Fibroblast of skin of right quadriceps (primary cell): ENCODE measurements around the gene PLCB3.
"Not testable (repeated sequence)": the region's sequence is repeated elsewhere in the genome, so short reads cannot be mapped to it uniquely, and the experiment has no call there.

ENCODE experiments used
- DNase-seq: peaks from one replicate; pipeline ENCODE4 v3.0.0-alpha.2; 2013

The PLCB3 gene

DNA sequence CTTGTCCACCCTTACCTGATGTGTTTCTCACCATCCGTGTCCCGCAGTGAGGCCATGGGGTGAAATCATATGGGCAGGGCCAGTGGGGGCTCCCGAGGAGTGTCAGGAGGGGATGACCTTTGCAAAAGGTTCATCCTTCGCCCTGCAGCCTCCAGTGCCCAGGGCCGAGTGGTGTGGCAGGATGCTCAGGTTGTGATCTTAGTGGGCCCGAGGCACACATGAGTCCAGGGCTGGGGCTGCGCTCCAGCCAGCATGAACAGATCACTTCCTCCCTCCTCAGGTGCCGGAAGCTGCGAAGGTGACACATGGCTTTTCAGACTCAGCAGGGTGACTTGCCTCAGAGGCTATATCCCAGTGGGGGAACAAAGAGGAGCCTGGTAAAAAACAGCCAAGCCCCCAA is 13.3 kb upstream of the PLCB3 start:
- DNase-seq, result no peak

DNA sequence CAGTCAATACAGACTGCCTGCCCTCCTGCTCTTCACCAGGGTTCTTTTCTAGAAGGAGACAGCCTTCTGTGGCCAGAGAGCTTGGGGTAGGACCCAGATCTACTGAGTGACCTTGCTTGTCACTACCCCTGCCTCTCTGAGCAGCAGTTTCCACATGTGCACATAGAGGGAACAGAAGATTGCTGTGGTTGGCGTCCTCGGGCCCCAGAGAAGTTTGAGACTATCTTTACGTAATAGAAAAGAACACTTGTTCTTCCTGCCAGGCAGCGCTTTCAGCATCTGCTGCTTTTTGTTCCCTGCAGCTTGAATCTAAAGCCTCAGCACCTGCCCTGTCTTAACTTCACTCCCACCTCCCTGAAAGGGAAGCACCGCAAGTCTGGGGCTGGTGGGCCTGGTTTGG is 12.3 kb upstream of the PLCB3 start:
- DNase-seq, result no peak

DNA sequence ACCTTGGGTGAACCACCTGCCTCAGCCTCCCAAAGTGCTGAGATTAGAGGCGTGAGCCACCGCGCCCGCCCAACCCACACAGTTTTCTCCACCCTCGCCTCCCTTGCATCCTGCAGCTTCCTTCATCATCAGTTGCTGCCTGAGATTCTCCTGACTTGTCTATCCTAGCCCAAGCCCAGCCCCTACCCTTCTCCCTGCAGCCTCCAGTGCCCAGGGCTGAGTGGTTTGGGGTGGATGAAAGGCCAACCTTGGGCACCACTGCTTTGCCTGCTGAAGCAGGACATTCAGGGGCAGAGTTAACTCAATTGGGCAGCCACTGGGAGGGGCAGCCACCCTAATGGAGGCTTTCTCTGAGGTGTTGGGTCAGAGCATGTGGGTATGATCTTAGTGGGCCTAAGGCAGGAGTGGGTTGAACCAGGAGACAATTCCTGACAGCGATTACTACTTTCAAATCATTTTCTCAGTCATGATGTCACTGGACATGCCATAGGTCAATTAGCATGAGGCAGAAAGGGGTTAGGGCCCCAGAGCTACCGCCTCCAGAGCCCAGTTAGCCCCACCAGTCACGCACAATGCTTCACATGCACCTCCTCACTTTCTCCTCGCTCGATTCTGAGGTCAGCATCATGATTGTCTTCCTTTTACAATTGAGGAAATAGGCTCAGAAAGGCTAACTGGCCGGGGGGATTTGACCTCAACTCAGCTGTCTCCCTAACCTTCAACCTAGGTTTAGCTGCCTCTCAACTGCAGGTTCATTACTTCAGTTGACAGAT is 11.5 kb upstream of the PLCB3 start:
- no peak for DNase-seq

DNA sequence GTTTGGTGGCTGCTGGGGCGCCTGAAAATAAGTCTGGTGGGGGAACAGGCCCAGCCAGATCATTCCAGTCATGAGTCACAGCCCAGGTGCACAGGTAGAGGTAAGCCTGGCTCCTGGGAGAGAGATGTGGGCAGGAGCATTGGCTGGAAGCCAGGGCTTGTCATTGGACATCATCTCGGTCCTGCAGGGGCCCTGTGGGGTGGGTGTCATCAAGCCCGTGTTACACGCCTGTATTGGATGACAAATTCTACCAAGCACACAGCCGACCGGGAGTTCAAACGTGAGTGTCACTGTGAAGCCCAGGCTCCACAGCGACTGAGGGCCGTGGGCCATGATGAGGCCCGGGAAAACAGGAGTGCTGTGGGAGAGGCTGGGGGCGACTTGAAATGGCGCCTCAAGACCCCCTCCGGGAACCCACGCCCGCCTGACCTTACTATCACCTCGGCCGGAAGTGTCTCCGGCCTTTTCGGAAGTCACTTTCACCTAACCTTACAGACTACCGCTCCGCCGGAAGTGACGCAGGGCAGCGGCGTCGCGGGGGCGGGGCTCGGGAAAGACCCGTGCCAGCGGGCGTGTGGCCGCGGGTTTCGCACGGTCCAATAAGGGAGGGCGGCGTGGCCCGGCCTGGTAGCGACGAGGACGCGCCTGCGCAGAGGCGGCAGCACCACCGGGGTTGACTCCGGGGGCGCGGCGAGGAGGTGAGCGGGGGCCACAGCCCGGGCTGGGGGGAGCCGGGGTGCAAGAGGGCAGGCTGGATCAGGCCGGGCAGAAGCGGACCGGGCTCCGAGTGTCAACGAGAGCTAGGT is 10.7 kb upstream of the PLCB3 start, which contains the start of gene FKBP2:
FKBP2 (plus strand) TSS at position 661 of the 806 bp plus-strand sequence. CDS start 1,293 bp downstream, outside the sequence.
- peak; percentile 97 for DNase-seq

DNA sequence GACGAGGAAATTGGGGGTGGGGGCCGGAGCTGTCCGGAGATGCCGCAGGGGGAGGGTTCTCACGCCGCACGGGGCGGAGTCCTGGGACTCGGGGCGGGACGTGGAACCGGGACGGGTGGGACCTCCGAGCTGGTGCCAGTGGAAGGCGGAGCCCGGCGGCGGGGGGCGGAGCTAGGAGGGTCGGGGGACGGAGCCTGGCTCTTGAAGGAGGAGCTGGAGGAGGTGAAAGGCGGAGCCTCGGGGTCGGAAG is 10.2 kb upstream of the PLCB3 start:
- peak; percentile 99 for DNase-seq

DNA sequence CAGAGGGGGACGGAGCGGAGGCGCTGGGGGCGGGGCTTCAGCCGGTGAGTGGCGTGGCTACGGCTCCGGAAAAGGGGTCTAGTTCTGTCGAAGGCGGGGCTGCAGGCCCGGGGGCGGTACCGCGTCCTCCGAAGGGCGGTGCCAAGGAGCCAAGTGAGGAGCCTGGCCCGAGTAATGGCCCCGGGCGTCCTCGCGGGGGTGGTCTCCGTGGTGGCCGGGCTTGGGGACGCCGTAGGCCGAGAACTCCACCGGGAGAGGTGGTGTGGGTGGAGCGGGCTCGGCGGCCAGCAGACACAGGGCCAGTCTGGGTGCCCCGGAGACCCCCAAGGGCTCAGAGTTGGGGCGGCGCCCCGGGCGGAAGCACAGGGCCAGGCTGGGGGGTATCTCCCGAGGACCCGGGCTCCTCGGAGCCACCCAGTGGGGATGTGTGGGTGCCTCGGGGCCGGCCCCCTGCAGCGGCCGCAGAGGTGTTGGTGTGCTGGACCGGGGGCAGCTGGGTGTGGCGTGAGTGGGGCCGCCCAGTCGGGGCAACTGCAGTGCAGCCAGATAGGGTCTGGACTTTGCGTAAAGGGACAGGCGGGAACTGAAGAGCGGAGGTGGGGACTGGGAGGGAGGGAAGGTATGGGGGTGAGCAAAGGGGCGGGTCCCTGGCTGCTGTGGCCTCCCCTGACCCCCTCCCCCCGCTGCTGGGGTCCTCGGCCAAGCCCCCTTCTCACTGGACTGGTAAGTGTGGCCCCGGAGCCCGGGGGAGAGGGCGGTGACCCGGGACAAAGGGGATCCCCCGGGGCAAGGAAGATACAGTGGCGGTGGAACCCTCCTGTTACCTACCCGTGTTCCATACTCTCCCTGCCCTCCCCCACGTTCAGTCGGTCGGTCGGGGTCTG is 9.6 kb upstream of the PLCB3 start:
- DNase-seq, result no peak

DNA sequence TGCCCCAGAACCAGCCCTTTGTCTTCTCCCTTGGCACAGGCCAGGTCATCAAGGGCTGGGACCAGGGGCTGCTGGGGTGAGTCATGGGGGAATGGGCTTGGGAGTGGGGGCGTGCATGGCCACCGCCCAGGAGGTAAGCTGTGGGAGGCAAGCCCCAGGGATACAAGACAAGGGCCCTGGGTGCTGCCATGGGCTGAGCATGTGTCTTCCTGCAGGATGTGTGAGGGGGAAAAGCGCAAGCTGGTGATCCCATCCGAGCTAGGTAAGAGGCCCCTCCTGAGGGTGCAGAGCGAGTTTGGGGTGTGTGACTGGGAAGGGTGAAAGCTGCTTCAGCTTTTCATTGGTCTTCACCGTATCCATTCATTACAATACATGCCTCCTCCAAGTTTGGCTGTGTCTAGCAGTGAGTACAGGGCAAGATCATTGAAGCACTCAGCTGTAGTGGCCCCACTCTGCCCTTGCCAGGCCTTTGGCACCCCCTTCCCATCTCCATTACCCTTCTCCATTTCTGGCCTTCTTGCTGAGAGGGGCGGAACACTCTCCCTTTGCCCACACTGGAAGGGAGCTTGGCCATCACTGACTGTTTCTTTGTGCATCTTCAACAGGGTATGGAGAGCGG is 8.0 kb upstream of the PLCB3 start:
- DNase-seq, result no peak

DNA sequence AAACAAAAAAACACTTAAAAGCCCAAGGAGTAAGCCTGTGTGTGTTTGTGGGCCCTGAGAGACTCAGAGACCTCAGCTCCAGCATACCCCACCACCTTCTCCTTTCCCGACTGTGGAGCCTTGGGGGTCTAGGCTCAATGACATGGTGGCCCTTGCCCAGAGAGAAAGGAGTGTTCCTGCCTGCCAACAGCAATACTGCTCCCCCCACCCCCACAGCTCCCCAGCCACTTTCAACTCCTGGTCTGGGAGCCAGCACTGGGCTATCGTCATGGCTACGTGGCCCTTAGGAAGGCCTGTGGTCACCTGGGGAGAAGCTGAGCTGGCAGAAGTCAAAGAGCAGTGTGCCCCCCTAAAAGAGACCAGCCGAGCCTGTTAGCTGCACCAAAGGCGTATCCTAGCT is 7.2 kb upstream of the PLCB3 start:
- no peak for DNase-seq

DNA sequence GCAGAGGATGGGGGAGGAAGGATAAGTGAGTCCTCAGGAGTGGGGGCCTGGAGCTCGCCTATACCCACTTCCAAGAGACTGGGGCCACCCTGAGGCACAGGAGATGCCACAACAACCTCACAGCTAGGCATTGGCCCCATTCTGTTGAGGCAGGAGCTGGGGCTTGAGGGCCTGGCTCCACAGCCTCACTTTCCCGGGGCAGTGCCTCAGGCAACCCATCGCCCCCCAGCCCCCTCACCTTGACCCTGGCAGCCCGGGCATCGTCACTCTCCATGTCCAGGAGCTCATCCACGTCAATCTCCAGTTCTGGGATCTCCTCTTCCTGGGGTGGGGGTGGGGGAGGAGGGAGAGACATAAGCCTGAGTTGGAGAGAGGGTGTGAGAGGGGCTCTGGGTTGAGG is 6.4 kb upstream of the PLCB3 start:
- DNase-seq, result no peak

DNA sequence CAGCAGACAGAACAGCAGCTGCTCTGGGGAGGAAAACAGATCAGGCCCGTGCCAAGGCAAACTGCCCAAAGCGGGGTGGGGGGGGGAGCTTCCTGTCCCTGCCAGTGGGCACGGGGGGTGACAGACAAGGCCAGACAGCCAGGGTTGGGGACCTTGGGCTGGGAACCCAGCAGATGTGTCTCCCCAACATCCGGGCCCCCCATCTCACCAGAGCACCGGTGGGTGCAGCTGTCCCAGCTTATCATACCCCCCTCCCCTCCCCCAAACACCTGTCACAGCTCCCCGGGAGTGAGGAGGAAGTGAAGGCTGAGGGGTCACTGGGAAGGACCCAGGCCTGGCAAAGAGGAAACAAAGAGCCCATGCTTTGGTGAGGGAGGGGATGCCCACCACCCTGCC is 5.9 kb upstream of the PLCB3 start:
- no peak for DNase-seq

DNA sequence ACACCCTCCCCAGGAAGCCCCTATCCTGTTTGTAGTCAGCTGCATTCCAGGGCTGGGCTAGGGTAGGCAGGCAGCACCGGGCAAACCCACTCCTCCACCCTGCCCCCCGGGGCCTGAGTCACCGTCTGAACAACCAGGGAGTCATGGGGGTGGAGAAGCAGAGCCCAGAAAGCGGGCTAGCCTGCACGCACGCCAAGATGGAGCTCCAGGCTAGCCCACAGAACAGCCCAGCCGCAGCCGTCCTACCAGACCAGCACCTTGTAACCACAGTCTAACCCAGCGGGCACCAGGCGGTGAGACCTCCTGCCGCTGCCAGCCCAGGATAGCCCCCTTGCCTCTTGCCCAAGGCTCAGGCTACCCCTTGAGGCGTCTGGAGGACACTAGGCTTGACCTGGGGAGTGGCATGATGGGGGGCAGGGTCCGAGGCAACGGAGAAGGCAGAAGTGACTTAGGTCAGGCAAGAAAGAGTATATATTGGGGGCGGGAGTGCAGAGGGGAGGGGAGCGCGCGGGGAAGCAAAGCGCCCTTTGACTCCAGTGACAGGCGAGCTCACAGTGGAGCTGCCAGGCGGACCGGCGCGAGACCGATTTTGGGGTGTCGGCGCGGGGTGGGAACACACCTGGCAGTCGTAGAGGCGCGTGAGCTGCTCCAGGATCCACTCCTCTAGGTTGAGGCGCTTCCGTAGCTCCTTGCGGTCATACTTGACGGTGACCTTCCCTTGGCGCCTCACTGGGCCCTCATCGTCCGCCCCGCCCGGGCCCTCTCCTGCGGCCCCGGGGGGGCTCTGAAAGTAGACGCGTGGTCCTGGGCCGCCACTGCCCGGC is 5.3 kb upstream of the PLCB3 start:
- DNase-seq, result peak; percentile 93

DNA sequence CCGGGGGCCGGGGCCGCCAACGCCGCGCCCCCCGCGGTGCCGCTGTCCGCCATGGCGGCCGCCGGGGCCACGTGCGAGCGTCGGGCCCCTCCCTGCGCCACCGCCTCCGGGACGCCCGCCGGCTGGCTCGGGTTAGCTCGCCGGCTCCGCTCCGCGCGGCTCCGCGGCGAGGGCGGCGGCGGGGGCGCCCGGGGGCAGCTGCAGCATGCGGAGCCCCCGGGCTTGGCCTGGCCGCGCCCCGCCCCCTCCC is 4.8 kb upstream of the PLCB3 start:
- not testable (repeated sequence) for DNase-seq

DNA sequence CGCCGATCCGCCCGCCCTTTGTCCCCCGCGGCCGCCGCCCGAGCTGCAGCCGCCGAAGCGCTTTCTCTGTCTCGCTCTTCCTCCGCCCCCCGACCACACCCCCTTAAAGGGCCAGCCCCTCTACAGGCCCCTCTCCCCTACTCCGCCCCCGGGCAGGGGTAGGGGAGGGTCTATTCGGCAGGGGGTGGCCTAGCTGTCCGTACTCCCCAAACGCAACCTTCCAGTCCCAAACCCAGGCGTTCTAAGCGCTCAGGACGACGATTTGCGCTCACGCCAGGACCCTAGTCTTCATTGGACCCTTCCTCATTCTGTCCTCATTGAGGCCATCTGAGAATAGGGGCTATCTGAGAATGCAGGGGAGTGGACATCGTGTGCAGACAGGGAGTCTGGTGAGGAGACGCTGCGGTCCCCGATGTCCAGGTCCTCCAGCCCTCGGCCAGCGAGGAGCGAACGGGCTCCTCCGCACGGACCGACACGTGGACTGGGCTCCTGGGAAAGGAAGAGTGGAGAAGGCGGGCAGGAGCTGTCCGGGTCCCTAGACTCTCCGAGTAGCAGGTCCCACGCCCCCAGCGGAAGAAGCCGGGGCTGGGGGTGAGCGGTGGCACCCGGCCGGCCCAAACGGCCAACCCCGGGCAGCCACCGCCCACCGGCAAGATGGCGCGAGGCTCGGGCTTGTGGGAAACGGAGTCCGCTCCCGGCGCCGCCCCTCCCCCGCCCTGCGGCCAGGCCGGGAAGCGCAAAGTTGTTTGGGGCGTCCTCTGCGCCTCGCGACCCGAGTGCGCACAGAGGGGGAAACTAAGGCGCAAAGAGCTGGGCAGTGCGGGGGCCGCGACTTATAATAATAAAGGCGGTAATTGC is 4.2 kb upstream of the PLCB3 start, which contains the start of gene PPP1R14B:
PPP1R14B (minus strand) TSS at position 73 of the 858 bp plus-strand sequence. CDS start 270 bp downstream, outside the sequence.
- DNase-seq, result peak; percentile 86

DNA sequence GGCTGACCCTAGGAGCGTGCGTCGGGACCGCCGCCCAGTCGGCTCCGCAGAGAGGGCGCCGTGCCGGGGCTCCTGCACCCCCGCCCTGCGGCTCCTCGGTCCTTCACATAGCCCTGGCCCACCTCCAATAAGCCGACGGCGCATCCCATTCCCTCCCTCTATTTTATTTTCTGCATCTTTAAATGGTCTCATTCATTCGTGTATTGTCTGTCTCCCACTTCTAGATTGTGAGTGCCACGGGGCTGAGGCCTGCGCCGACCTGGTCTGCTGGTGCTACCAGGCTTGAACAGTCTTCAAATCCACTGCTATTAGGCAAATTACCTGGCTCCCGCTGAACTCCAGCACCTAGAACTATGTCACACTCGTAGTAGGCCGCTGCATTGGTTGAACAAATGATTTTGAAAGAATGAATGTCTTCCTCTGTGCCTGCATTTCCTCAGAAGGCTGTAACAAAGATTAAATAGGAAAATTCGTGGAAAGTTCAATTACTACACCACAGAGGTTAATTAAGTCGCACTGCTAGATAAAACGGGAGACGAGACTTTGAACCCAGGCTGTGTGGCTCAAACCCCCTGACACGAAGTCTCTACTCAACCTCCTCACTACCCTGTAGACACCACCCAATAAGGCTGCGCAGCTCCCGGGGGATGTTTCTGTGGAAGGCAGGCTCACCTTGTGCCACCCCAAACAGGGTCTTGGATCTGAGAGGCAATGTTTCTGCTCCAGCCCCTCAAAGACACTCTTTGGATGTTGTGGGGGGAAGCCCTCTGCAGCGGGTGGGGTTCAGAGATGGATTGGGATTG is 3.4 kb upstream of the PLCB3 start:
- DNase-seq, result no peak

DNA sequence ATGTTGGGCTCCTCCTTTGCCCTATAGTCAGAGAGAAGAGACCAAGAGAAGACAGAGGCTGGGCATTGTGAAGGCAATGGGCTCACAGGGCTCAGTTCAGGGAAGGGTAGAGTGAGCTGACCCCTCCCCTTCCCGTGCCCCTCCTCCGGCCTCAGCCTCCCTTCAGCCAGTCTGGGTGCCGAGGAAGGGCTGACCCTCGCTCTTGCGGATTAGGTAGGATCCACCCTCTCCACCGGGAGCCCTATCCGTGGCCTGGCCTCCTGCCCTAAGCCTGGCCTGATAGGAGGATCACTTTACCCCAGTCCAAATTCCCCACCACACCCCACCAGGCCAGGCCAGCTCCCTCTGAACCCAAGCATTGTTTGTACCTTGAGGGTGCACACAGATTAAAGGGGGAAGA is 2.8 kb upstream of the PLCB3 start:
- DNase-seq, result no peak

DNA sequence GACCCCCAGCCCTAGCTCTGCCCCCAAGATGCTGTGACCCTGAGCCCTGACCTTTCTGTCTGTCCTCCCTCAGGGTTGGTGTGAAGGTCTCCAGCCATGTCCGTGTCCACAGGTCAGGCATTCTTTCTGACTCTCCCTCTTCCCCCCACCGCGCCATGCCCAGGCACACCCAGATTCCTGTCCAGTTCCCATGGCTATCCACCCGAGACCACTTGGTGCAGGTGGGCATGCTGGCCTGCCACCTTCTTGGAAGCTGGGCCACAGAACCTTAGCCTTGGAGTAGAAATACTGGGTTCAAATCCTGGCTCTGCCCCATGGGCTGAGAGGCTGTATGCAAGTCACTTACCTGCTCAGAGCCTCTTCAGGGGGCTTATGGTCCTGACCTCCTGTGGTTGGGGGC is 2.3 kb upstream of the PLCB3 start:
- no peak for DNase-seq

DNA sequence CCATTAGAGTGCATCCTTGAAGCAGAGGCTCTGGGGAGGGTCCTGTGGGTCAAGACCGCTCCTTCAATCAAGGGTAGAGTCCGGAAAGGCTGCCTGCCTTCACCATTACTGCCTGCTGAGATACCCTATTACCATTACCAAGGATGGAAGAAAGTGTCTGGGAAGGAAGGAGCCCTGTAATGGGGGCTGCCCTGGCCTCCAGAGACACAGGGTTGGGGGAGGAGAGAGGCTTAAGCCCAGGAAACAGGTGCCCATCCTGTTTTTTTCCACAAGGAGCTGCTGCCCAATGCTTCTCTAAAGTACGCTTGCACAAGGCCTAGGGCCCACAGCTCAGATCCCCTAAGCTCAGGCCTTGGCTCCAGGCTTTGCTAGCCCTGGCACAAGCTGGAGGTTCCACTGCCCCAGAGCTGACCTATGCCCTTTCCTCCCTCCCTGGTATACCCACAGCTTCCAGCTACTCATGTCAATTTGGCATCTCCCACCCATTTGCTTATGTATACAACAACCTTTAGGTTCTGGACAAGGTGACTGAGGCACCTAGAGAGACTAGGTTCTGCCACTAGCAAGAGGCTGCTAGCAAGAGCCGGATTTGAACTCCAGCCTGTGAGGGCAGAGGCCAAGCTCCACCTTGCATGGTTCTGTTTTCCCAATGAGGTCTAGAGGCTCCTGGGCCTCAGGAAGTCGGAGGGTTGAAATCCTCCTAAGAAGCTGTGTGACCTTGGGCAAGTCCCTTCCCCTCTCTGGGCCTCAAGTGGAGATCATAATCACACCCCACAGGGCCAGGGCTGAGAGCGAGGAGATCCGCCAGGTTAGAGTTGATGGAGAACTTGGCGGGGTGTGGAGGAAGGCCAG is 1.5 kb upstream of the PLCB3 start:
- DNase-seq, result no peak

DNA sequence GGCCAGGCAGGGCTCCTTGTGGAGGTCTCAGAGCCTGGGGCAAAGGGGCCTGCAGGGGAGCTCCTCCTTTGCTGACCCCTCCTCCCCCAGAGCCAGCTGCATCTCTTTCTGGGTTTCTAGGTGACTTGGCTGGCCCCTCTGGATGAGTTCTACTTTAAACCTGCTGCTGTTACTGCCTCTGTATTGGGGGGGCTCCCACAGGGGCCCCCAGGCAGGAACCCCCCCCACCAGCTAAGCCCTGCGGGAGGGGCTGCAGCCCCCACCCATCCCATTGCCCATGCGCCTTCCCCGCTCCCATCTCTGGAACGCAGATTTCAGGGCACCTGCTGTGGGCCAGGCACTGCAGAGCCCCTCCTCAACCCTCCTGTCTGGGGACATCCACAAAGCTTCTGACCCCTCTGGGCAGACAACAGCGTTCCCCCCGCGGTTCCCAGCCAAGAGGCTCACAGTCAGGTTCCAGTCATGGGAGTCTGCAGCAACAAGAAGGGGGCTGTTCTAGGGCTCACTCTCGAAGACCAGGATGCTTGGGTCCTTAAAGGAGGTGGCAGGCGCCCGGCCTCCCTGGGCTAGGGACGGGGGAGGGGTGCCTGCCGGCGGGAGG is 815 bp upstream of the PLCB3 start:
- DNase-seq, result no peak

DNA sequence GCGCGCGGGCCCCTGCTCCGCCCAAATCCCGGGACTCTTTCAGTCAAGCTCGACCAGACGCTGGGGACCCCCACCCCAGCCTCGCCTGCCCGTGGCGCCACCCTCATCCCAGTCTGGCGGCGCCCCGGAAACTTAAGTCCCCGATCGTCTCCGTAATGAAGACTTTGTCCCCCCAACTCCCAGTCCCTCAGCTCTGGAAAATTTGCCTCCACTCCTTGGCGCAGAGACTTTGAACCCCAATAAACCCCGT is 348 bp downstream of the PLCB3 start:
- no peak for DNase-seq
